ENCODE data around the gene GRK5. TPM values are rescaled to one million over a fixed set of nuclear protein-coding genes. Genes with fewer than 3 reads are reported as not detected.

Gene GRK5
- total and polyA plus RNA-seq, 7 donors, result 7.9 to 32.4 (median 19.8) TPM

GRCh38 chr10:119298810-119299209 is 91.4 kb downstream of the GRK5 start:
- 85 to 97% methylated on average over 4 of the region's 4 CpGs for WGBS, 2 donors
- Histone ChIP-seq H3K4me3 (no peak overlapping the region), H3K27me3 (no peaks in the 10 kb centered on the region), H3K36me3 (no peaks in the 10 kb centered on the region), H3K4me1 (peaks cover 0 to 71% (median 57%) of the 10 kb centered on the region in 4 donors), H3K9me3 (no peaks in the 10 kb centered on the region), H3K27ac (peak overlapping the region; percentile 7 to 92 (median 68))
- intact Hi-C loops (cut with DNase I), result no loop called here
- DNase-seq, result no peak
- TF ChIP-seq POLR2AphosphoS5 (IDR thresholded peaks at IDR 0.05), result no peak
- no peak for TF ChIP-seq POLR2A (IDR thresholded peaks at IDR 0.05)
- TF ChIP-seq EP300 (IDR thresholded peaks at IDR 0.05), result no peak
- TF ChIP-seq CTCF (IDR thresholded peaks at IDR 0.05), result no peak

DNA sequence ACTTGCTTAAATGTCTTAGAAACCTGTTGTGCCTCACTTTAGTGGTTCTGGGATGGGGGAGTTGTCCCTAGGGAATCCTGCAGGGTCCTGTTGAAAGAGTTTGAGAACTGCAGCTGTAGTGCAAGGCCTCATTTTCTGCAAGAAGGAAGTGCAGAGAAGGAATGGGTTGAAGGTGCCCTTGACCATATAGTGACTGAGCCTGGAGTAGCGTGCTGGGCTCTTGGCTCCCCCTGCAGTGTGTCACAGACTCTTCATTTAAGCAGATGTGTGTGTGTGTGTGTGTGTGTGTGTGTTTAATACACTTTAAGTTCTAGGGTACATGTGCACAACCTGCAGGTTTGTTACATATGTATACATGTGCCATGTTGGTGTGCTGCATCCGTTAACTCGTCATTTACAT is 92.2 kb downstream of the GRK5 start:
- Histone ChIP-seq H3K9me3 (no peaks in the 10 kb centered on the region), H3K27ac (peak overlapping the region in 3 of 4 donors; percentile 56 to 92 (median 79)), H3K27me3 (no peaks in the 10 kb centered on the region), H3K4me3 (no peak overlapping the region), H3K36me3 (no peaks in the 10 kb centered on the region), H3K4me1 (peaks cover 0 to 73% (median 60%) of the 10 kb centered on the region in 4 donors)
- intact Hi-C loops (cut with DNase I), result no loop called here
- WGBS, 2 donors, result 69 to 72% methylated on average over 3 of the region's 3 CpGs
- DNase-seq, result no peak
- no peak for TF ChIP-seq POLR2A (IDR thresholded peaks at IDR 0.05)
- no peak for TF ChIP-seq POLR2AphosphoS5 (IDR thresholded peaks at IDR 0.05)
- no peak for TF ChIP-seq EP300 (IDR thresholded peaks at IDR 0.05)
- no peak for TF ChIP-seq CTCF (IDR thresholded peaks at IDR 0.05)

- Histone ChIP-seq H3K9me3 (no peaks in the 10 kb centered on the region), H3K4me3 (no peak overlapping the region), H3K27me3 (no peaks in the 10 kb centered on the region), H3K4me1 (peaks cover 0 to 91% (median 75%) of the 10 kb centered on the region in 4 donors), H3K36me3 (no peaks in the 10 kb centered on the region), H3K27ac (peak overlapping the region; percentile 66 to 92 (median 76))
- TF ChIP-seq POLR2A (IDR thresholded peaks at IDR 0.05) (no peak), POLR2AphosphoS5 (IDR thresholded peaks at IDR 0.05) (no peak), EP300 (IDR thresholded peaks at IDR 0.05) (no peak), CTCF (IDR thresholded peaks at IDR 0.05) (no peak)
- intact Hi-C loops (cut with DNase I), result loop anchor here (5.0 kb wide), 1 partner anchor 49 kb away; no protein-coding TSS in a partner anchor
- DNase-seq, result no peak
- WGBS, 2 donors, result 44 to 74% methylated on average over 8 of the region's 8 CpGs
Measured at GRCh38 chr10:119301397-119301796, 94.0 kb downstream of the GRK5 start.

GRCh38 chr10:119302172-119302571 is 94.8 kb downstream of the GRK5 start:
- Histone ChIP-seq H3K27me3 (no peaks in the 10 kb centered on the region), H3K27ac (peak overlapping the region; percentile 66 to 92 (median 76)), H3K4me1 (peaks cover 0 to 93% (median 79%) of the 10 kb centered on the region in 4 donors), H3K36me3 (no peaks in the 10 kb centered on the region), H3K4me3 (no peak overlapping the region), H3K9me3 (no peaks in the 10 kb centered on the region)
- 59 to 78% methylated on average over 3 of the region's 3 CpGs for WGBS, 2 donors
- TF ChIP-seq POLR2A (IDR thresholded peaks at IDR 0.05), result no peak
- TF ChIP-seq POLR2AphosphoS5 (IDR thresholded peaks at IDR 0.05), result no peak
- no peak for TF ChIP-seq CTCF (IDR thresholded peaks at IDR 0.05)
- no peak for TF ChIP-seq EP300 (IDR thresholded peaks at IDR 0.05)
- DNase-seq, result no peak
- intact Hi-C loops (cut with DNase I), result loop anchor here (5.0 kb wide), 1 partner anchor 50 kb away; no protein-coding TSS in a partner anchor

Measured in sigmoid colon (tissue), 7 donors.